ENCODE data around the gene CCDC171.
"Not testable (repeated sequence)": the region's sequence is repeated elsewhere in the genome, so short reads cannot be mapped to it uniquely, and the experiment has no call there.

Gene CCDC171

GRCh38 chr9:15769547-15769946, 216.7 kb downstream of the CCDC171 start:
- no peak for DNase-seq

DNA sequence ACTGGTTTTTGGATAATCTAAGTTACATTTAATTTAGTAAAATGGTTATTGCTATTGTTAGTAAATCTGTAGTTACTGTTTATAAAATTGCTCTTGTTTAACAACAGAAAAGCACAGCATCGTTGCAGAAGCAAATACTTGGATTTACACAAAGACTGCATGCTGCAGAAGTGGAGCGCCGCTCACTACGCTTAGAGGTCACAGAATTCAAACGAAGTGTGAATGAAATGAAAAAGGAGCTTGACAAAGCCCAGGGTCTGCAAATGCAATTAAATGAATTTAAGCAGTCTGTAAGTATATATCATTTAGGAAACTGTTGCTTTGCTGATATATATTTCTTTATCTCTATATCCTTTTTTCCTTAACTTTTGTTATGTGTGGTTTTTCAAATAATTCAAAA, 226.0 kb downstream of the CCDC171 start:
- DNase-seq = no peak

GRCh38 chr9:15782106-15782505, 229.3 kb downstream of the CCDC171 start:
- DNase-seq = no peak

GRCh38 chr9:15785584-15785983, 232.7 kb downstream of the CCDC171 start:
- DNase-seq = no peak

DNA sequence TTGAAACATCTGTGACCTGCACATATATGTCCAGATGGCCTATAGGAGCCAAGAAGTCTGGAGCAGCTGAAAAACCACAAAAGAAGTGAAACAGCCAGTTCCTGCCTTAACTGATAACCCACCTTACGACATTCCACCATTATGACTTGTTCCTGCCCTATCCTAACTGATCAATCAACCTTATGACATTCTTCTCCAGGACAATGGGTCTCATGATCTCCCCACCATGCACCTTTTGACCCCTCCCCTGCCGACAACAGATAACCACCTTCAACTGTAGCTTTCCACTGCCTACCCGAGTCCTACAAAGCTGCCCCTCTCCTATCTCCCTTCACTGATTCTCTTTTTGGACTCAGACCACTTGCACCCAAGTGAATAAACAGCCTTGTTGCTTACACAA, 233.8 kb downstream of the CCDC171 start:
- DNase-seq = no peak

GRCh38 chr9:15810219-15810899, 257.5 kb downstream of the CCDC171 start:
- not testable (repeated sequence) for DNase-seq

- DNase-seq = no peak
Observed at GRCh38 chr9:15813076-15813475, 260.2 kb downstream of the CCDC171 start.

DNA sequence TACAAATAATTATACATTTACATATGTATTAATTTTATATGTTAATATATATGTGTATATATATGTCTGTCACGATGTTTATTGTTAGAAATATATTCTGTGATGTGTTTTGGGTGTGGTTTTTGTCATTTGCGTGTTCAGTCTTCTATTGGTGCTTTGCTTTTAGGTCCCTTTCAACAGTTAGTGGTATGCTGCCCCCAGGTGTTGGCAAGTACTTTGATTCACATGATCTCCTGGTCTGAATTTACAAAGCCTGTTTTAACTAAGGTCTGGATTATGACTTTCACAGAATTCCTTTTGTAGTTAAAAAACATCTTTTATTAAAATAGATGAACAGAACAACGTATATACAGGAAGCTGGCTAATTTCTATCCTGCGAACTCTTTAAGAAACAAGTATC, 271.5 kb downstream of the CCDC171 start:
- DNase-seq = no peak

DNA sequence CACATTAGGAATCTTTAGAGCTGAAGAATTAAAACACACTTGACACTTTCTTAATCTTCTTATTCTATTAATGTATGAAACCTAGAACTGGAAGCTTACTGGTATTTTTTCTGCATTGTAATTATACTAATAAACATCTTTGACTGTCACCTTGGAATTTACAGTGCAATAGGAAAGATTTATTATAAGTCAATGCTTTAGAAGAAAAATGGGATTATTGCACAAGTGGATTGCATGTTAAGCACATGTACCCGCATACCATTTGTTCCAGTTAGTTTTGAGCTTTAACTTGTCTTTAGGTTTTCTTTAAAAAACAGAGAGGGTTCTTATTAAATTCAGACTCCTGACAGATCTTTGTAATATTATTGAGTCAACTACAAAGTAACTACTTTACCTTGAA, 278.5 kb downstream of the CCDC171 start:
- DNase-seq = no peak

GRCh38 chr9:15834541-15834940, 281.7 kb downstream of the CCDC171 start:
- no peak for DNase-seq

DNA sequence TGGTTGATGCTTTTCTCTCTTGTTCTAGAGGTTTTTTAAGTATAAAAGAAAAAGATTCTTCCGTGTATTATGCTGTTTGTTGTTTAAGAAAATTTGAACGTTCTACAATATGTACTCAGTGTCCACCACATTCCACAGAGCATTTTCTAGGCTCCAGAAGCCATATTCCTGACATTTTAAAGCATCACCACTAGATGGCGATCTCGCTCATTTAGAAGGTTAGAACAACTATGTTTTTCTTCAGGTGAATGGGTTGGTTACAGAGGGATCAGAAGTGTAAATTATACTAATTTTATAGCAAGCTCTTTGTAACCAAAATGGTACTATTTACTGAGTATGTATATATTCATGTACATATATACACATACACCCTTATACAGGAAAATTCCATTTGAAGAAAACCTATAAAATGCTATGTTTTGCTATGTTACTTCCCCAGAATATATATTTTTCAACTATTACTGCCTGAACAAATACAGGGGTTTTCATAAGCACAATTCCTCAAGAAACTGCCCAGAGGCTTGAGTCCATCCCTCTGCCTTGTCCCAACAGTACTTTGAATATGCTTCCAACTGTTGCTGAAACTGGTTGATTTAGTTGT, 284.3 kb downstream of the CCDC171 start:
- DNase-seq = peak; percentile 3

DNA sequence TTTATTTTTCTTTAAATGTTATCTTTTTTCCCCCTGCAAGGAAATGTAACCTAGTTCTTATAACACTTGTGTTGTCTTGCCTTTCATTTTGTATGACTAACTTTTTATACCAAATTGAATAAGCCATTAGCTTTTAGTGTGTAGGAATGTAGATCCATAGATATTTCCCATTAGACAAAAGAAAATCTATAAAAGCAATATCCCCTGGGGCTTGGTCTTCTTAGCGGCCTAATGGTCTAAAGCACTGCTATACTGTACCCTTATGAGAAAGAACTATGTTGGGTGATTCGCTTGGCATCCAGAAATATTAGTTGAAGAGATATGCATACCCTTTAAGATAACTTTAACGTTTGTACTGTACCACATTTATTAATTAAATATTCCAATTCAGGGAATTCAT, 289.2 kb downstream of the CCDC171 start:
- DNase-seq = no peak

DNA sequence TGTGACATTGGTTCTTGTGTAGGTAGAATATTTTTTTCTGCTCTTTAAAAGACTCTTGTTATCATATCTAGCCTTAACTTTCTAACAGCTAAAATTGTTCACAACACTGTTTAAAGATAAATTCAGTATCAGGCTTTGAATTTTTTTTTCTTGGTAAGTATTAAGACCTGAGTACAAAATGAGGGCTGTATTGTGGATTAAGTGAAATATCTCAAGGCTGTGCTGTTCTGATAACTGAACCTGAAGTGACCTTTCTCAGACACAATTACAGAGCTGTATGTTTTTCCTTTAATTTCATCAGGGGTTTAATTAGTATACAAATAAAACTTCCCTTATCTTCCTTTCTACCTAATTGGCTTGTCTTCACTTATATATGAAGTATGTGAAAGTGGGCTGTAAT, 290.5 kb downstream of the CCDC171 start:
- no peak for DNase-seq

GRCh38 chr9:15843931-15844330, 291.1 kb downstream of the CCDC171 start:
- no peak for DNase-seq

DNA sequence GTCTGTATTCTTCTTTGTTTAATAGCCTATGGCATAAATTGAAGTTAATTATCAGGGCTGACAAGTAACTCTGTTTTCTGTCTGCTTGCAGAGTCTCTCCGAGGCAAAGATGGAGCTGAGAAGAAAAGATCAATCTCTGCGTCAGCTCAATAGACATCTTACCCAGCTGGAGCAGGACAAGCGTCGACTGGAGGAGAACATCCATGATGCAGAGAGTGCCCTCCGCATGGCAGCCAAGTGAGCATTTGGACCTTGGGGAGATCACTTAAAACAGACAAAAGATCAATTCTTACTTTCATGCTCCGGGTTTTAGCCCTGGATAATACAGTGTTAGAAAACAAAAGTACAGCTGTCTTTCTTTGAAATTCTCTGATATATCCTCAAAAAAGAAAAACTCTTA, 293.8 kb downstream of the CCDC171 start:
- no peak for DNase-seq

DNA sequence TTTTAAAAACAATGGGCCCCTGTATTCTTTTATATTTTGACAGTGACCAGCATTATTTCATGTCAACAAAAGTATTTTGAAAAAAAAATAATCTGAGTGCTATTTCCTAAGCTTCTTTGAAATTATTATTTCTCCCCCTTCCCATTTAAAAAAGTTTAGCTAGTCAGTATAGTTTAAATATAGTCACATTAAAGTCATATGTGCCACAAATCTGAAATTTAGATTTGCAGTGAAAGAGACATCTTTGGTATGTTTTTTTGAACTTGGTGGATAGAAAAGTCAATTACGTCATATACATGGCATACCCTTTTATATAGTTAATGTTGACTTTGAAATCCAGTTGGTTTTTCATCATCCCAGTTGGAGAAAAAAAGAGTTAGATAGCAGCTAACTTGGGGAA, 297.0 kb downstream of the CCDC171 start:
- no peak for DNase-seq

GRCh38 chr9:15851766-15852165, 298.9 kb downstream of the CCDC171 start:
- DNase-seq = no peak

GRCh38 chr9:15856591-15856990, 303.7 kb downstream of the CCDC171 start:
- no peak for DNase-seq

DNA sequence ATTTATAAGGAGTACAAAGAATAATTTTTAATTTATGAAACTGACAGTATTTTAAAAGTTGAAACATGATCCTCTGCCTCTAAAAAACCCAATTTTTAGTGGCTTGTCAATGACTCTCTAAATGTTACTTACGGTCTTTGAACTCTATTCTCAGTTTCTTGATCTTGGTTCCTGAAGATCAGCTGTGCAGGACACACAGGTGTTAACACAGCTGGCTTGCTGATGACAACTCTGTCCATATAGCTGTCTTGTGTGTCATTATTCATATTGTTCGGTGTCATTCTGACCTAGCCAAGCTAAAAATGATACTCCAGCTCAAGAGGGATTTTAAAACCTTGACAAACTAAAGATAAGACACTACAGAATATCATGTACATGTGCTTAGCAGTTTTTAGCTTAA, 314.5 kb downstream of the CCDC171 start:
- no peak for DNase-seq

DNA sequence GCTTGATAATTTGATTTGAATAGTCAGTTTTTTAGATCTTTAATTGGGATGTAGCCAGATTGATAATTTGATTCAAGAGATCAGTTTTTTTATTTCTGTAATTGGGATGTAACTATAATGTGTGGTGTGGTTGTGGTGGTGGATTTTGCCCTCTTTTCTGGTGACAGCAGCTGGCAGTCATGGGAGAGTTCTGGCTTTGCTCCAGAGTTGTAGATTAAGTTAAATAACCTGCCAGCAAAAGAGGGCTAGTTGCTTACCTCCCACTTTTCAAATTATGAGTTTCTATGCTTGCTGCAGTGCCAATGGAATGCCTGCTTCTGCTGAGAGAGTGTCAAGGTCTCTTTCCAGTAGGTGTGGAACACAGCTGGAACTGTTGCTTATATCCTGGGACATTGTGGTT, 315.1 kb downstream of the CCDC171 start:
- no peak for DNase-seq

DNA sequence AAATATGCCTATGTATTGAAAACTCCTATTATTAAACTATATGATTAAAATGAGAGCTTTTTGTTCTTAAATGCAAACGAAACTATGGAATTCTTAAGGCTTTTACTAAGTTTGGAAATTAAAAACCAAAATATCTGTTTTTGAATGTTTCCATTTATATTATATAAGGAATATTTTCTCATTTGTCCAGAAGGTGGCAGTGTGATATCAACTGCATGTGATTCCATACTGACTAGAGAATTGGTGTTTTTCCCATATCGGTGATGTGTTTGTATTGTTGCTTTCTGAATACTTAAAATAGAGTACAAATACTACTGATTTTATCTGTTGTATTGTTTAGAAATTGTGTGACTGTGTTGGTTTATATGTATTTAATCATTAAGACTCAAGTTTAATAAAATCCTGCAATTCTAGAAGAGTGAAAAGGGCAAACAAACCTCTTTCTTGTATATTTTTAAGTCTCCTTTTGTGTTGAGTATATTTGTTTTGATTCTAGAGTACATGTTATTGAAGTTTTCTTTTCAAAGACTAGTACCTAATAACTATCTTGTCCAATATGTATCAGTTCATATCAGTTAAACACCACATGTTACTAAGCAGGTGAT, 320.8 kb downstream of the CCDC171 start:
- DNase-seq = no peak

- DNase-seq = no peak
Observed at GRCh38 chr9:15882328-15882727, 329.5 kb downstream of the CCDC171 start.

GRCh38 chr9:15882883-15883282, 330.0 kb downstream of the CCDC171 start:
- DNase-seq = no peak

GRCh38 chr9:15885464-15885863, 332.6 kb downstream of the CCDC171 start:
- no peak for DNase-seq

GRCh38 chr9:15889555-15889954, 336.7 kb downstream of the CCDC171 start:
- no peak for DNase-seq

All from activated CD4-positive, alpha-beta T cell treated with anti-CD3 and anti-CD28 coated beads for 48 hours (primary cell).